GM23338 (cell line): Measurements from ENCODE around the gene MT2A. TPM values are rescaled to one million over a fixed set of nuclear protein-coding genes. Genes with fewer than 3 reads are reported as not detected.

Experiments used
- EZH2 ChIP-seq: fragments of 200-600 bp; sonication (generic); IDR thresholded peaks from one replicate; pipeline ENCODE4 v1.8.0; 2017; ENCODE audit warnings: antibody characterized with exemption, mild to moderate bottlenecking, low read depth; ENCODE audit not compliant: unreplicated experiment
- ZNF462 ChIP-seq: fragments of 250-450 bp; sonication (Bioruptor Pico); IDR thresholded peaks from 2 replicates; pipeline ENCODE4 v1.5.0; 2020; ENCODE audit warnings: mild to moderate bottlenecking, moderate library complexity
- polyA plus RNA-seq: library from polyadenylated mRNA; unstranded; fragments of >200 nt; fragmentation: Nextera tagmentation; extraction: Ambion mirVana; gene quantifications from 2 replicates; pipeline ENCODE4 v1.2.1, GENCODE V29; 2016
- total RNA-seq: library from RNA; depleted of rRNA; stranded (reverse); fragments of >200 nt; shearing (Covaris generic); gene quantifications from 2 replicates; pipeline ENCODE4 v1.2.3, GENCODE V29; 2014; rRNA removed

Gene MT2A
- total and polyA plus RNA-seq, 2 experiments from 2014 or later: 13.9 to 243 TPM

GRCh38 chr16:56658327-56658875 lies 50.0 kb downstream of the MT2A start (continued):
- TF ChIP-seq ZNF462 (CRISPR knock-in tag) (no peak), EZH2 (no peak)

Other genes starting within 250 kb of the MT2A start
- 41.1 and 52.9 TPM in 2 replicates for gene AMFR, start 183.0 kb upstream of the MT2A start, total RNA-seq
- 9.0 and 10.7 TPM in 2 replicates for gene AMFR, start 183.0 kb upstream of the MT2A start, polyA plus RNA-seq
- 132 and 151 TPM in 2 replicates for gene NUDT21, start 157.3 kb upstream of the MT2A start, total RNA-seq
- gene NUDT21, start 157.3 kb upstream of the MT2A start, polyA plus RNA-seq: 81.5 and 83.4 TPM in 2 replicates
- gene OGFOD1, start 157.0 kb upstream of the MT2A start, total RNA-seq: 60.0 and 76.3 TPM in 2 replicates
- gene OGFOD1, start 157.0 kb upstream of the MT2A start, polyA plus RNA-seq: 63.9 and 74.5 TPM in 2 replicates
- 19.7 and 25.2 TPM in 2 replicates for gene BBS2, start 88.6 kb upstream of the MT2A start, total RNA-seq
- gene BBS2, start 88.6 kb upstream of the MT2A start, polyA plus RNA-seq: 11.4 and 13.7 TPM in 2 replicates
- gene MT4, start 43.5 kb upstream of the MT2A start, total RNA-seq: not detected in 2 replicates
- gene MT4, start 43.5 kb upstream of the MT2A start, polyA plus RNA-seq: not detected in 2 replicates
- gene MT3, start 19.1 kb upstream of the MT2A start, total RNA-seq: not detected in 2 replicates
- not detected in 2 replicates for gene MT3, start 19.1 kb upstream of the MT2A start, polyA plus RNA-seq
- gene MT1E, start 17.2 kb downstream of the MT2A start, total RNA-seq: 13.9 and 31.0 TPM in 2 replicates
- gene MT1E, start 17.2 kb downstream of the MT2A start, polyA plus RNA-seq: 121 and 133 TPM in 2 replicates
- gene MT1M, start 24.1 kb downstream of the MT2A start, total RNA-seq: 1.1 TPM in 1 of 2 replicates, not detected in the other
- gene MT1M, start 24.1 kb downstream of the MT2A start, polyA plus RNA-seq: 4.7 and 6.1 TPM in 2 replicates
- gene MT1A, start 30.1 kb downstream of the MT2A start, total RNA-seq: not detected in 2 replicates
- gene MT1A, start 30.1 kb downstream of the MT2A start, polyA plus RNA-seq: 1.6 and 2.5 TPM in 2 replicates
- not detected in 2 replicates for gene MT1B, start 43.3 kb downstream of the MT2A start, total RNA-seq
- not detected in 2 replicates for gene MT1B, start 43.3 kb downstream of the MT2A start, polyA plus RNA-seq
- 7.3 and 7.4 TPM in 2 replicates for gene MT1F, start 49.4 kb downstream of the MT2A start, total RNA-seq
- 107 and 118 TPM in 2 replicates for gene MT1F, start 49.4 kb downstream of the MT2A start, polyA plus RNA-seq
- 176 and 184 TPM in 2 replicates for gene MT1G, start 59.5 kb downstream of the MT2A start, total RNA-seq
- gene MT1G, start 59.5 kb downstream of the MT2A start, polyA plus RNA-seq: 1,014 and 1,104 TPM in 2 replicates
- gene MT1H, start 61.2 kb downstream of the MT2A start, total RNA-seq: 52.3 and 54.5 TPM in 2 replicates
- 425 and 442 TPM in 2 replicates for gene MT1H, start 61.2 kb downstream of the MT2A start, polyA plus RNA-seq
- gene MT1X, start 73.9 kb downstream of the MT2A start, total RNA-seq: 187 and 293 TPM in 2 replicates
- gene MT1X, start 73.9 kb downstream of the MT2A start, polyA plus RNA-seq: 942 and 1,099 TPM in 2 replicates
- 166 and 187 TPM in 2 replicates for gene NUP93, start 121.5 kb downstream of the MT2A start, total RNA-seq
- gene NUP93, start 121.5 kb downstream of the MT2A start, polyA plus RNA-seq: 139 and 144 TPM in 2 replicates